ENCODE data around the gene TIMM44.
"Not testable (repeated sequence)": the region's sequence is repeated elsewhere in the genome, so short reads cannot be mapped to it uniquely, and the experiment has no call there.

TIMM44 gene

DNA sequence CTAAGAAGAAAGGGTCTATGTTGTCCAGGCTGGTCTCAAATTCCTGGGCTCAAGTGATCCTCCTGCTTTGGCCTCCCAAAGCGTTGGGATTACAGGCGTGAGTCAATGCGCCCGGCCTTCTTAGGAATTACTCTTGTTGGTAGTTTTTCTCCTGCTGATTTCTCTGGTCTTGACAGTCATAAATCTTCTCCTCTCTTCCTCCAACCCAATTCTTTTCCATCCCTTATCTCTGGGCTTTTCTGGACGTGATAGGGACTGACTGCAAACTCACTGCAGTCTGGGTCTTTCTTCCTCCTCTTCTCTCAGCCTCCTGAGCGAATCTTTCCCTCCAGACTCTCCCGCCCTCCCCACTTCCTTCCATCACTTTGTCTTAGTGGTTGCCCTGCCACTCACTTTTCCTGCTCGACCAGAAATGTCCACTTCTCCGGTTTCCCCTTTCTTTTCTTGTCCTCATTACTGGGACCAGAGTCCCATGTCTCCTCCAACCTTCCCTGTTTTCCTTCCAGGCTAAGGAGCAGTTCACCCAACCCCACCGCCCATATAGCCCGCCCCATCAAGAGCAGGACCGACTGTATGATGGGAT is 21.9 kb upstream of the TIMM44 start:
- TF ChIP-seq, protein P1, sequence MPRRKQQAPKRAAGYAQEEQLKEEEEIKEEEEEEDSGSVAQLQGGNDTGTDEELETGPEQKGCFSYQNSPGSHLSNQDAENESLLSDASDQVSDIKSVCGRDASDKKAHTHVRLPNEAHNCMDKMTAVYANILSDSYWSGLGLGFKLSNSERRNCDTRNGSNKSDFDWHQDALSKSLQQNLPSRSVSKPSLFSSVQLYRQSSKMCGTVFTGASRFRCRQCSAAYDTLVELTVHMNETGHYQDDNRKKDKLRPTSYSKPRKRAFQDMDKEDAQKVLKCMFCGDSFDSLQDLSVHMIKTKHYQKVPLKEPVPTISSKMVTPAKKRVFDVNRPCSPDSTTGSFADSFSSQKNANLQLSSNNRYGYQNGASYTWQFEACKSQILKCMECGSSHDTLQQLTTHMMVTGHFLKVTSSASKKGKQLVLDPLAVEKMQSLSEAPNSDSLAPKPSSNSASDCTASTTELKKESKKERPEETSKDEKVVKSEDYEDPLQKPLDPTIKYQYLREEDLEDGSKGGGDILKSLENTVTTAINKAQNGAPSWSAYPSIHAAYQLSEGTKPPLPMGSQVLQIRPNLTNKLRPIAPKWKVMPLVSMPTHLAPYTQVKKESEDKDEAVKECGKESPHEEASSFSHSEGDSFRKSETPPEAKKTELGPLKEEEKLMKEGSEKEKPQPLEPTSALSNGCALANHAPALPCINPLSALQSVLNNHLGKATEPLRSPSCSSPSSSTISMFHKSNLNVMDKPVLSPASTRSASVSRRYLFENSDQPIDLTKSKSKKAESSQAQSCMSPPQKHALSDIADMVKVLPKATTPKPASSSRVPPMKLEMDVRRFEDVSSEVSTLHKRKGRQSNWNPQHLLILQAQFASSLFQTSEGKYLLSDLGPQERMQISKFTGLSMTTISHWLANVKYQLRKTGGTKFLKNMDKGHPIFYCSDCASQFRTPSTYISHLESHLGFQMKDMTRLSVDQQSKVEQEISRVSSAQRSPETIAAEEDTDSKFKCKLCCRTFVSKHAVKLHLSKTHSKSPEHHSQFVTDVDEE (CRISPR knock-in tag; IDR thresholded peaks at IDR 0.05), result no peak
- no peak for TF ChIP-seq PPARA (CRISPR knock-in tag; IDR thresholded peaks at IDR 0.05; ENCODE audit: borderline replicate concordance)
- TF ChIP-seq, protein P2, sequence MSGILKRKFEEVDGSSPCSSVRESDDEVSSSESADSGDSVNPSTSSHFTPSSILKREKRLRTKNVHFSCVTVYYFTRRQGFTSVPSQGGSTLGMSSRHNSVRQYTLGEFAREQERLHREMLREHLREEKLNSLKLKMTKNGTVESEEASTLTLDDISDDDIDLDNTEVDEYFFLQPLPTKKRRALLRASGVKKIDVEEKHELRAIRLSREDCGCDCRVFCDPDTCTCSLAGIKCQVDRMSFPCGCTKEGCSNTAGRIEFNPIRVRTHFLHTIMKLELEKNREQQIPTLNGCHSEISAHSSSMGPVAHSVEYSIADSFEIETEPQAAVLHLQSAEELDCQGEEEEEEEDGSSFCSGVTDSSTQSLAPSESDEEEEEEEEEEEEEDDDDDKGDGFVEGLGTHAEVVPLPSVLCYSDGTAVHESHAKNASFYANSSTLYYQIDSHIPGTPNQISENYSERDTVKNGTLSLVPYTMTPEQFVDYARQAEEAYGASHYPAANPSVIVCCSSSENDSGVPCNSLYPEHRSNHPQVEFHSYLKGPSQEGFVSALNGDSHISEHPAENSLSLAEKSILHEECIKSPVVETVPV (CRISPR knock-in tag; IDR thresholded peaks at IDR 0.05), result no peak
- no peak for TF ChIP-seq TOX (CRISPR knock-in tag; IDR thresholded peaks at IDR 0.05; ENCODE audit: borderline replicate concordance)
- no peak for ATAC-seq

GRCh38 chr19:7963566-7963965 is 20.1 kb upstream of the TIMM44 start:
- ATAC-seq, result no peak
- TF ChIP-seq BACH2 (CRISPR knock-in tag; IDR thresholded peaks at IDR 0.05; ENCODE audit: borderline replicate concordance) (no peak), GLIS3 (CRISPR knock-in tag; IDR thresholded peaks at IDR 0.05) (no peak), ZNF70 (CRISPR knock-in tag; IDR thresholded peaks at IDR 0.05) (no peak), ISL1 (CRISPR knock-in tag; IDR thresholded peaks at IDR 0.05) (no peak), ZC3H10 (CRISPR knock-in tag; IDR thresholded peaks at IDR 0.05) (no peak), TCF4 (CRISPR knock-in tag; IDR thresholded peaks at IDR 0.05; ENCODE audit: borderline replicate concordance) (no peak)

GRCh38 chr19:7962644-7963268 is 19.3 kb upstream of the TIMM44 start:
- no peak for ATAC-seq
- TF ChIP-seq ZNF8 (CRISPR knock-in tag; IDR thresholded peaks at IDR 0.05) (no peak), ESRRG (CRISPR knock-in tag; IDR thresholded peaks at IDR 0.05) (no peak)

DNA sequence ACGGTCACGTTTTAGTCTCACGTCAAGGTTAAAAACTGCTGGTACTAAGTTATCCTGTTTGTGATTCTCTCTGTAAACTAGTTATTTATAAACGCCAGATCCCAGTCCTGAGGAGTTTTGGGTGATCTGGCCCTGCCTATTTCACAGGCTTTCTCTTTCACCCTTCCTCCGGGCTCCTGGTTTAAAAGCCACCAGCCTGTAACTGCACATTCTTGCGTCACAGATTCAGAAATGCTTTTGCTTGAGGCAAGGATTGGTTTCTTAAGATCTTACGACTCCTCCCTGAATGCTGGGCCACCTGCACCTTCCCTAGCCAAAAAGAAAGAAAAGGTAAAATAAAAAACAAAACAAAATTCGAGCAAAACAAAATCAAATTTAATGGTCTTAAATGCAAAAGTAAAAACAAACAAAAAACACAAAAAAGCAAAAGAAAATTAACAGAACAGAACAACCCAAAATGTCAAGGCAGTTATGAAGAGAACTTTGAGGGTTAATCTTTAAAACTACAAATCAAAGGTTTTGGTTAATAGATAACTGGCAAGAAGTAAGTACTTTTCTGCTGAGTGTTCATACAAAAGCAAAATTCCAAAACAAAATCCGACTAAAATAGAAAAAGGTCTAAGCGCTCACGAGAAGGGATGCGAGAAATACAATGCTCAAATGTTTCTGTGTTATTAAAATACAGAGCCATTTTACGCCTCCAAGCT is 18.6 kb upstream of the TIMM44 start:
- no peak for ATAC-seq
- TF ChIP-seq ISL1 (CRISPR knock-in tag; IDR thresholded peaks at IDR 0.05) (no peak), ZNF70 (CRISPR knock-in tag; IDR thresholded peaks at IDR 0.05) (no peak), ZNF565 (CRISPR knock-in tag; conservative IDR thresholded peaks at IDR 0.05; ENCODE audit: low read depth) (no peak), ARNTL (CRISPR knock-in tag; IDR thresholded peaks at IDR 0.05; ENCODE audit: borderline replicate concordance, low read depth) (no peak), ESRRG (CRISPR knock-in tag; IDR thresholded peaks at IDR 0.05) (no peak)
- TF ChIP-seq, protein P3, sequence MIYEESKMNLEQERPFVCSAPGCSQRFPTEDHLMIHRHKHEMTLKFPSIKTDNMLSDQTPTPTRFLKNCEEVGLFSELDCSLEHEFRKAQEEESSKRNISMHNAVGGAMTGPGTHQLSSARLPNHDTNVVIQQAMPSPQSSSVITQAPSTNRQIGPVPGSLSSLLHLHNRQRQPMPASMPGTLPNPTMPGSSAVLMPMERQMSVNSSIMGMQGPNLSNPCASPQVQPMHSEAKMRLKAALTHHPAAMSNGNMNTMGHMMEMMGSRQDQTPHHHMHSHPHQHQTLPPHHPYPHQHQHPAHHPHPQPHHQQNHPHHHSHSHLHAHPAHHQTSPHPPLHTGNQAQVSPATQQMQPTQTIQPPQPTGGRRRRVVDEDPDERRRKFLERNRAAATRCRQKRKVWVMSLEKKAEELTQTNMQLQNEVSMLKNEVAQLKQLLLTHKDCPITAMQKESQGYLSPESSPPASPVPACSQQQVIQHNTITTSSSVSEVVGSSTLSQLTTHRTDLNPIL (CRISPR knock-in tag; IDR thresholded peaks at IDR 0.05; ENCODE audit: low read depth), result no peak

DNA sequence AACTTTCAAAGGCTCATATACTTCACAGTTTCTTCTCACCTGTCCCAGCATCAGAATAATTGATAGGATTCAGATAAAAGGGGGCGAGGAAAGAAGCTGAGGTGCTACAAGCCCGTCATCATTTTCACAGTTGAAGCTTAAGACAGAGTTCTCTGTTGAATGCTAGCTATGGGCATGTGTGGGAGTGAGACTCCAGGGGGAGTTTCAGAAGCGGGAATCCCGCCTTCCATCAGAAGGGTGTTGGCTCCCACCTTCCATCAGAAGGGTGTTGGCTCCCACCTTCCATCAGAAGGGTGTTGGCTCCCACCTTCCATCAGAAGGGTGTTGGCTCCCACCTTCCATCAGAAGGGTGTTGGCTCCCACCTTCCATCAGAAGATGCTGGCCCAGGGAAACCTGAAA is 17.6 kb upstream of the TIMM44 start:
- ATAC-seq, result not testable (repeated sequence)

GRCh38 chr19:7959211-7959610 is 15.7 kb upstream of the TIMM44 start:
- ATAC-seq, result no peak
- TF ChIP-seq GLIS3 (CRISPR knock-in tag; IDR thresholded peaks at IDR 0.05) (no peak), TOX (CRISPR knock-in tag; IDR thresholded peaks at IDR 0.05; ENCODE audit: borderline replicate concordance) (no peak), TCF4 (CRISPR knock-in tag; IDR thresholded peaks at IDR 0.05; ENCODE audit: borderline replicate concordance) (no peak), SNAI2 (CRISPR knock-in tag; IDR thresholded peaks at IDR 0.05) (no peak)

GRCh38 chr19:7955696-7956095 is 12.2 kb upstream of the TIMM44 start:
- no peak; the same call in 1 of the 3 replicates for ATAC-seq
- TF ChIP-seq TOX (CRISPR knock-in tag; IDR thresholded peaks at IDR 0.05; ENCODE audit: borderline replicate concordance) (no peak), ISL1 (CRISPR knock-in tag; IDR thresholded peaks at IDR 0.05) (no peak), ZC3H10 (CRISPR knock-in tag; IDR thresholded peaks at IDR 0.05) (no peak), RARB (CRISPR knock-in tag; IDR thresholded peaks at IDR 0.05) (no peak), ARNTL (CRISPR knock-in tag; IDR thresholded peaks at IDR 0.05; ENCODE audit: borderline replicate concordance, low read depth) (no peak), ZFP30 (CRISPR knock-in tag; IDR thresholded peaks at IDR 0.05) (no peak), GLIS3 (CRISPR knock-in tag; IDR thresholded peaks at IDR 0.05) (no peak)
- TF ChIP-seq, protein P1 (CRISPR knock-in tag; IDR thresholded peaks at IDR 0.05), result no peak
- TF ChIP-seq, protein P4, sequence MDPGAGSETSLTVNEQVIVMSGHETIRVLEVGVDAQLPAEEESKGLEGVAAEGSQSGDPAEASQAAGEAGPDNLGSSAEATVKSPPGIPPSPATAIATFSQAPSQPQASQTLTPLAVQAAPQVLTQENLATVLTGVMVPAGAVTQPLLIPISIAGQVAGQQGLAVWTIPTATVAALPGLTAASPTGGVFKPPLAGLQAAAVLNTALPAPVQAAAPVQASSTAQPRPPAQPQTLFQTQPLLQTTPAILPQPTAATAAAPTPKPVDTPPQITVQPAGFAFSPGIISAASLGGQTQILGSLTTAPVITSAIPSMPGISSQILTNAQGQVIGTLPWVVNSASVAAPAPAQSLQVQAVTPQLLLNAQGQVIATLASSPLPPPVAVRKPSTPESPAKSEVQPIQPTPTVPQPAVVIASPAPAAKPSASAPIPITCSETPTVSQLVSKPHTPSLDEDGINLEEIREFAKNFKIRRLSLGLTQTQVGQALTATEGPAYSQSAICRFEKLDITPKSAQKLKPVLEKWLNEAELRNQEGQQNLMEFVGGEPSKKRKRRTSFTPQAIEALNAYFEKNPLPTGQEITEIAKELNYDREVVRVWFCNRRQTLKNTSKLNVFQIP (CRISPR knock-in tag; IDR thresholded peaks at IDR 0.05; ENCODE audit: borderline replicate concordance, low read depth), result no peak
